HG03354 (cell line): ENCODE measurements around the gene UBTD2.
"Not testable (repeated sequence)": the region's sequence is repeated elsewhere in the genome, so short reads cannot be mapped to it uniquely, and the experiment has no call there.

ENCODE experiments used
- ATAC-seq: cut with Tn5 transposase; IDR thresholded peaks from one replicate; pipeline ENCODE4 v1.9.1; 2021; ENCODE audit warnings: mild to moderate bottlenecking; ENCODE audit not compliant: unreplicated experiment, poor library complexity, severe bottlenecking

Gene UBTD2, protein sequence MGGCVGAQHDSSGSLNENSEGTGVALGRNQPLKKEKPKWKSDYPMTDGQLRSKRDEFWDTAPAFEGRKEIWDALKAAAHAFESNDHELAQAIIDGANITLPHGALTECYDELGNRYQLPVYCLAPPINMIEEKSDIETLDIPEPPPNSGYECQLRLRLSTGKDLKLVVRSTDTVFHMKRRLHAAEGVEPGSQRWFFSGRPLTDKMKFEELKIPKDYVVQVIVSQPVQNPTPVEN

GRCh38 chr5:172283020-172283861 is at the start of gene UBTD2:
Gene UBTD2 (minus strand): TSS chr5:172283764. CDS start chr5:172283665, 99 bp downstream.
- peak; percentile 90 for ATAC-seq

DNA sequence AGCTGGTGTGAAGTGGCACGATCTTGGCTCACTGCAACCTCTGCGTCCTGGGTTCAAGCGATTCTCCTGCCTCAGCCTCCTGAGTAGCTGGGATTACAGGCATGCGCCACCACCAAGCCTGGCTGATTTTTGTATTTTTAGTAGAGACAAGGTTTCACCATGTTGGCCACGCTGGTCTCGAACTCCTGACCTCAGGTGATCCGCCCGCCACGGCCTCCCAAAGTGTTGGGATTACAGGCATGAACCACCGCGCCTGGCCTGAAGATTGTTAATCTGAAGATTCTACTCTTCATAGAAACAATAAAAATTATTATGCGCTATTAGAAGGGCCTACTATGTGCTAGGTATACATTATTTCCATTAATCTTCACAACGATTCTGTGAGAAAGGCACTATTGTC is 43.3 kb upstream of the UBTD2 start:
- not testable (repeated sequence) for ATAC-seq

DNA sequence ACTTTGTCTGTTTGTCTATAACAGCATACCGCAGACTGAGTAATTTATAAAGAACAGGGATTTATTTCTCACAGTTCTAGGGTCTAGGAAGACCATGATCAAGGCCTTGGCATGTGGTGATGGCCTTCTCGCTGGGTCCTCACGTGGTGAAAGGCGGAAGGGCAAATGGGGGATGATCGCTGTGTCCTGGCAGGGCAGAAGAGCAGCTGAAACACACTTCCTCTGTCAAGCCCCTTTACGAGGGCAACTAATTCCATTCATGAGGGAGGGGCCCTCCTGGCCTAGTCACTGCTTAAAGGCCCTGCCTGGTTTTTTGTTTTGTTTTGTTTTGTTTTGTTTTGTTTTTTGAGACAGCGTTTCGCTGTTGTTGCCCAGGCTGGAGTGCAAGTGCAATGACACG is 41.9 kb upstream of the UBTD2 start:
- no peak for ATAC-seq

DNA sequence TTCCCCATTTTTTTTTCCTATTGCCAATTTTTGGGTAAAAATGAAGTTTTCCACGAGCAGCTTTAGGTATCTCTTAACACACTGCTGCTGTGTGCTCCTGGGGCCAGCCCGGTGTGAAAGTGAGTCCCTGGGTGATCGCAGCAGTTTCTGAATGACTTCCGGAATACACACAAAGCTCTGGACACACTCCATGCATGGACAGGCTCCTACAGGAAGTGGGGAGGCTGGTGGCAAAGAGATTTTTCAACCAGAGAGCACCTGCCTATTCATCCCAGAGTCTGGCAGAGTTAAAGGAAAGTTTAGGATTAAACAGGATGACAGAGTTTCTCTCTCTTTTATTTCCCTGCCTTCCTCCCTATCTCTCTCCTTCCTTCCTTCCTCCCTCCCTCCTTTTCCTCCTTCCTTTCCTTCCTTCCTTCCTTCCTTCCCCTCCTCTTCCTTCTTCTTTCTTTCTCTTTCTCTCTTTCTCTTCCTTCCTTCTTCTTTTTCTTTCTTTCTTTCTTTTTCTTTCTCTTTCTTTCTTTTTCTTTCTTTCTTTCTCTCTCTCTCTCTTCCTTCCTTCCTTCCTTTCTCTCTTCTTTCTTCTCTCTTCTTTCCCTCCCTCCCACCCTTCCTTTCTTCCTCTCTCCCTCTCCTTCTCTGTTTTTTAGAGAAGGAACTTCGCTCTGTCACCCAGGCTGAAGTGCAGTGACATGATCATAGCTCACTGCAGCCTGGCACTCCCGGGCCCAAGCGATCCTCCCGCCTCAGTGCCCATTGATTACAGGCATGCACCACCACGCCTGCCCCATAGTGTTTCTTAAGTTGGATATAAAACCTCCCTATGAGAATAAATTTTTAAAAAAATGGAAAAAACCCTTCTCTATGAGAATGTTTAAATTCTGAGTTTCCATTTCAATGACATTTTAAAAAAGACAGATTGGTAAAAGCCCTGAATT is 38.7 kb upstream of the UBTD2 start:
- peak; percentile 76 for ATAC-seq

- peak; percentile 49 for ATAC-seq
Measured at GRCh38 chr5:172321593-172321992, 38.0 kb upstream of the UBTD2 start.

DNA sequence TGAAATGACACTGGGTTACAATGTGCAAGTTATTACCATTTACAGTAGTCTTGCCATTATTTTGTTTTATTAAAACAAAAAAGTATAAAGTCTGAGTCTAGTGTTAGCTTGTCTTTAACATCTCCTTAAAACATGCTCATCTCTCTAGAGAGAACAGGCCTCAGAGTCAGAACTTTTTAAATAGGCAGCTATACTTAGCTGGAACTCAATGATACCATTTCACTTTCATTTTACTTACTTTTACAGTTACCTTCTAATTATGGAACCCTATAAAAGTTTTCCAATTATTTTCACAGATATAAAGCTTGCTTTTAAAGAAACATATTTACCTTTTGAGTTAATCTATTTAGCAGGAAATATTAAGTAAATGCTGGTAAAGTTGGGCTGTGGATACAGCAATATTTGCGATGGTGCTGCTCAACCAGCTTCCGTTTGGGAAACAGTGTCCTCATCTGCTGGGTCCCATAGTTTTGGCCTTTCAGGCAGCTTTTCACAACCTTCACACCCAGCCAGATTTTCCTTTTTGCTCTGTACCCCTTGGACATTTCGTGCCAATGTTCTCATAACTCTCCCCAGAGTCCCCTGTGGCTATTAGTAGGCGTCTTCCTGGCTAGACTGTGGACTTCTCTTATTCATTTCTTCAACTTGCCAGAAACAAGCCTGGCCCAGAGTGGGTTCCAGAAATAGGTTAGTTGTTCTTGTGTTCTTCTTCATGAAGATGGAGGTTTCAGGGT is 36.3 kb upstream of the UBTD2 start:
- ATAC-seq, result no peak

DNA sequence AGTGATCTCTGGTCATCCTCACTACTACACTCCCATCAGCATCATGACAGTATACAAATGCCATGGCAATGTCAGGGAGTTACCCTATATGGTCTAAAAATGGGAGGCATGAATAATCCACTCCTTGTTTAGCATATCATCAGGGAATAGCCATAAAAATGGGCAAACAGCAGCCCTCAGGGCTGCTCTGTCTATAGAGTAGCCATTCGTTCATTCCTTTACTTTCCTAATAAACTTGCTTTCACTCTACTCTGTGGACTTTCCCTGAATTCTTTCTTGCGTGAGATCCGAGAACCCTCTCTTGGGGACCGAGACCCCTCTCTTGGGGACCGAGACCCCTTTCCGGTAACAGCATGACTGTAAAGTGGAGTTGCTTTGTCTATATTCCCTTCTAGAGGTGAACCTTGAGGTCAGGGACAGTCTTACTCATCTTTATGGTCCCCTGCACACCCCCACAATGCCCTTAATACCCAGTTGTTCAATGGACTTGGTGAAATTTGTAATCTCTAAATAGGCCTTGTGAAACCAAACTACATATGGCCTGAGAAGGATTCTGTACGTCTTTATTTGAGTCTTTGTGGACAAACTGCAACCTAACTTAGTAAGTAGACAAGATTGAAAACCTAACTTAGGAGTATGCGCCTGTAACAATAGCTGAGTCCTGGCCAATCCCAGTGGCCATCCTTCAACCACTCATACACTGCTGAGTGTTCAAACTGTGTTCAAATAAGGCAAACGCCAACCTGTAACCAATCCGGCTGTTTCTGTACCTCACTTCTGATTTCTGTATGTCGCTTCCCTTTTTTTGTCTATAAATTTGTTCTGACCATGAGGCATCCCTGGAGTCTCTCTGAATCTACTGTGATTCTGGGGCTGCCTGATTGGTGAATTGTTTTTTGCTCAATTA is 32.3 kb upstream of the UBTD2 start:
- peak; percentile 58 for ATAC-seq

GRCh38 chr5:172313915-172314314 is 30.4 kb upstream of the UBTD2 start:
- no peak for ATAC-seq

DNA sequence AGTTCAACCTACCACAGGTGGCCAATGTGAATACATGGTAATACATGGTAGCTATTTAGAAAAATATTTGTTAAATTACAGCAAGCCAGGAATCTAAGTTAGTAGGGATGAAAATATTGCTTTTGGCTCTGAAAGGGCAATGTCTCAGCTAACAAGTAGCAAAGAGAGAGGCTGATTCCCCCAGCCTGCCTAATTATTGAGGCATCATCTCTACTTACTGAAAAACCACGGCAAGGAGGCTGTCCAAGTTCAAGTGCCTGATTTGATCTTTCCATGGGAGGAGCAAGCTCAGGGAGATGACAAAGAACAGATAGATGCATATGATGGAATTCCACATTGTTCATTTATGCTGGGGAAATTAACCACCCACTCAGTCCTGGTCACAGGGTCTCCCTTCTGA is 28.7 kb upstream of the UBTD2 start:
- ATAC-seq, result no peak

GRCh38 chr5:172311605-172312004 is 28.0 kb upstream of the UBTD2 start:
- no peak for ATAC-seq

DNA sequence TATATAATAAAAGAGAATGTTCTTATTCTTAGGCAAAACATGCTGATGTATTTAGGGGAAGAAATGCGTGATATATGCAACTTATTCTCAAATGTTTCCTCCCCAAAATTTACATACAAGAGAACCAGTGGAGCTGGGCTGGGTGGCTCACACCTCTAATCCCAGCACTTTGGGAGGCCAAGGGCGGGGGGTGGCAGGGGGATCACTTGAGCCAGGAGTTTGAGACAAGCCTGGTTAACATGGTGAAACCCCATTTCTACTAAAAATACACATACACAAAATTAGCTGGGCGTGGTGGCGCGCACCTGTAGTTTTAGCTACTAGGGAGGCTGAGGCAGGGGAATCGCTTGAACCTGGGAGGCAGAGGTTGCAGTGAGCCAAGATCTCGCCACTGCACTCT is 27.5 kb upstream of the UBTD2 start:
- ATAC-seq, result no peak

DNA sequence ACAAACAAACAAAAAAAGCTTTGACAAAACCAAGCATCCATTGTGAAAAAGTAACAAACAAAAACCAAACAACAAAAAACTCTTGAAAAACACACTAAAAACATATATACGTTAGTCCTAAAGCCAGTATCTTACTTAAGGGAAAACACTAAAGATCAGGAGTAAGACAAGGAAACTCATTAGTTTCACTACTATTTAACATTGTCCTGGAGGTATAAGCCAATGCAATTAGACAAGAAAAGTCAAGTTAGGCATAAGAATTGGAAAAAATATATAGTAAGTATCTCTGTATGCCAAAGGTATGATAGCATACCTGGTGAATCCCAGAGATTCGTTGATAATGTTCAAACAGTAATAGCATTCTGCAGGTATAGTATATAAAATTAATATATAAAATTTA is 21.8 kb upstream of the UBTD2 start:
- ATAC-seq, result no peak

- no peak for ATAC-seq
Measured at GRCh38 chr5:172303572-172304335, 20.2 kb upstream of the UBTD2 start.

DNA sequence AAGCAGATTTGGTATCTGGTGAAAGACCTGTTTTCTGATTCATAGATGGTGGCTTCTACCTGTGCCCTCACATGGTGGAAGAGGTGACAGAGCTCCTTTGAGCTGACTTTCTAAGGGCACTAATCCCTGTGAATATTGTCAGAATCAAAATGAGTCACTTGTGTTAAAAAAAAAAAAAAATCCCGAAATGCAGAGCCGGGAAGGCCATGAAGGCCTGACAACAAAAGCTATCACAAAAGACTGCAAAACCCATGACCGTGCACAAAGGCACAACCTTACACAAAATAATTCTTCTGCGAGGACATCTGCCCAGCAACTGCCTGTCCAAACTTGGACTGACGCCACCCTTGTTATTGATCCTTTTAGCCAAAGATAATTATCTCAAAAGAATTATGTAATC is 19.6 kb upstream of the UBTD2 start:
- ATAC-seq, result no peak

- ATAC-seq, result no peak
Measured at GRCh38 chr5:172302047-172302710, 18.6 kb upstream of the UBTD2 start.

DNA sequence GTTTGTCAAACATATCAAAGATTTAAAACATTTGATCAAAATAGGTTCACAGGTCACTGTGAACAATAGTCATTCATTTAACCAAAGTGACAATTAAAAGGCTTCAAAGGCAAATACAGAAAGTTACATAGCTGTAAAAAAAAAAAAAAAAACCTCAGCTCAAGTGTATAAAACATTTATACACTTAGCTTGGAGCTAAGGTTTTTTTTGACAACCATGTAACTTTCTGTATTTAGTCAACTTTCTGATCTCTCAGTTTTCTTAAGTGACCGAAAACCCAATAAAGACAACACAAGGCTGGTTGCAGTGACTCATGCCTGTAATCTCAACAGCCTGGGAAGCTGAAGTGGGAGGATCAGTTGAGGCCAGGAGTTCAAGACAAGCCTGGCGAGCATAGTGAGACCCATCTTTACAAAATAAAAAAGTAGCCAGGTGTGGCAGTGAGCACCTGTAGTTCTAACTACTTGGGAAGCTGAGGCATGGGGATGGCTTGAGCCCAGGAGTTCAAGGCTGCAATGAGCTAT is 16.4 kb upstream of the UBTD2 start:
- no peak for ATAC-seq

DNA sequence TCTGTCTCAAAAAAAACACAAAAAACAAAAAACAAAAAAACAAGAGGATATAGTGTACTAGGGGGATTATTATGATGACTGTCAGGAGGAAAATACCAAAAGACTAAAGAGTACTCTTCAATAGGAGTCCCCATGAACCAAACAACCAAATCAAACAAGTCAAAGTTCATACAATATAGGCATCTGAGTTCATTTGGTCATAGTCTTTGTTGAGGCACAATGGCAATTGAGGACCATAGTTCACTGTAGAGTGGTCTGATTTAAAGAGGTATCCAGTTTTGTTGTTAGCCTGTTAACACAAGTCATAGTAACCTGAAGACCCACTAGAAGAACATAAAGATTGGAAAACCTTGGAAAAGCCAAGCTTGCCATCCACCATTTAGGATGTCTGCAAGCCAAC is 11.3 kb upstream of the UBTD2 start:
- no peak for ATAC-seq
